Stimulated activated effector memory CD8-positive, alpha-beta T cell treated with anti-CD3 and anti-CD28 coated beads, Interleukin-12 subunit alpha, Interleukin-12 subunit beta, amount 100 ng/mL, for 72 hours (primary cell): ENCODE measurements around the gene CREB5.
"Not testable (repeated sequence)": the region's sequence is repeated elsewhere in the genome, so short reads cannot be mapped to it uniquely, and the experiment has no call there.

Experiments used
- ATAC-seq: fragments of 150-1000 bp; cut with Tn5 transposase; 2 replicates; pipeline ENCODE4 v1.10.0; 2021
- DNase-seq, 2 donors: peaks; one replicate each; pipeline ENCODE4 v3.0.0; 2021 to 2022; ENCODE audit warnings: low spot score in 2 of 2
- H3K27ac Mint-ChIP-seq: one replicate; pipeline ENCODE4 v1.8.0; 2022; ENCODE audit warnings: mild to moderate bottlenecking, mixed read lengths
- H3K36me3 Mint-ChIP-seq: one replicate; pipeline ENCODE4 v1.8.0; 2022; ENCODE audit warnings: mild to moderate bottlenecking, mixed read lengths
- H3K4me1 Mint-ChIP-seq: one replicate; pipeline ENCODE4 v1.8.0; 2022; ENCODE audit warnings: mixed read lengths
- H3K4me3 Mint-ChIP-seq: one replicate; pipeline ENCODE4 v1.8.0; 2022; ENCODE audit warnings: mild to moderate bottlenecking, mixed read lengths
- H3K9me3 Mint-ChIP-seq: one replicate; pipeline ENCODE4 v1.8.0; 2022; ENCODE audit warnings: mixed read lengths

Gene CREB5

DNA sequence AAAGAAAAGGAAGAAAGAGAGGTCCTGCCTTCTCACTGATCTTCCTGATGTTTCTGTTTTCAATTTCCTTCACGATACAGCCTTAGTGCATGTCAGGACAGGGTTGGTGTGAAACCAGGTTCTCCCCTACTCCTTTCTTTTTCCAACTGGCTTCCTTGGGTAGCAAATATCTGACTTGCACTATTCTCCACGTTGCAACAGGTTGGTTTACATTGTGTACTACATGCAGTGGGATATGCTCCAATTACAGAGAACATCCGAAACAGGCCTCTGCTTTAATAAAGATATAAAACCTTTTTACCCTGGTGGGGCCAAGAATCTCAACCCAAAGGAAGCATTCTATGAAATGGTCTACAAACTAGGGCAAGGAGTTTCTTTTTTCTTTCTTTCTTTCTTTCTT, 16.9 kb upstream of the CREB5 start:
- H3K4me1 Mint-ChIP-seq: no peaks in the 10 kb centered on the region
- H3K4me3 Mint-ChIP-seq: no peak overlapping the region
- H3K36me3 Mint-ChIP-seq: no peaks in the 10 kb centered on the region
- no peaks in the 10 kb centered on the region for H3K9me3 Mint-ChIP-seq
- no peak for ATAC-seq
- no peak overlapping the region for H3K27ac Mint-ChIP-seq
- no peak for DNase-seq

DNA sequence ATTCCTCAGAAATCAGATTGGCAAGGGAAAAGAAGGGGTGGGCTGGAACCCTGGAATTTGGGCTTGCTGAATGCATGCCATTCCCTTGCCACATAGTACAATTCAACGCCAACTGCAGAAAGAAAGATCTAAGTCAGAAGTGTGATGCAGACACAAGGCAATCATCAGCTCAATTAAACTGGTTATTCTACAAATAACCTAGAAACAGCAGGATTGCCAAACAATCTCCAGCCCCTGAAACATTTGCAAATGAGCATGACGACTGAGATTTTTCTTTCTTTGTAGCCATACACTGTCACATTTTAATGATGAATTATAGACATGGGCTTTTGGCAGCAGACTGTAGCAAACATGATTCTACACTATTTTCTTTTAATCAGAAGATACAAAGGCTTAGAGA, 16.5 kb upstream of the CREB5 start:
- H3K36me3 Mint-ChIP-seq: no peaks in the 10 kb centered on the region
- no peak overlapping the region for H3K4me3 Mint-ChIP-seq
- ATAC-seq (no peak), DNase-seq (no peak)
- H3K27ac Mint-ChIP-seq: no peak overlapping the region
- no peaks in the 10 kb centered on the region for H3K9me3 Mint-ChIP-seq
- H3K4me1 Mint-ChIP-seq: no peaks in the 10 kb centered on the region

DNA sequence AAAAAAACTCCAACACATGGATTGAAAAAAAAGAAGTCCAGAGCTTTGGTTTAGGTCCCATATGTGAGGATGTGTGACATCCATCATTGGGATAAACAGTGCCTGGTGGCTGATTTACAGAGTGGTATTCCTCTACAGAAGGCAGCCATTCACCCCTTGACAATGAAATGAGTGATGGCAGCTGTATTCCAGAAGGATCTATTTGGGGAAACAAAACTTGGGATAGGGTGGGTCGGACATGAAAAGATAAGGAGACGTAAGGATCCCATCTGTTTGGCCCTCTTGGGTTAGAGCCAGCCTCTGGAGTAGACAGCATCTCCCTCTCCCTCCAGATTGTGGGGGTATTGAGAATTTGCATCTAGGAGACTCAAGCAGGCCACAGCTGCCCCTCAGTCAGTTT, 15.2 kb upstream of the CREB5 start:
- Mint-ChIP-seq H3K27ac (no peak overlapping the region), H3K36me3 (no peaks in the 10 kb centered on the region), H3K4me3 (no peak overlapping the region), H3K4me1 (no peaks in the 10 kb centered on the region), H3K9me3 (no peaks in the 10 kb centered on the region)
- ATAC-seq: no peak
- DNase-seq: no peak

DNA sequence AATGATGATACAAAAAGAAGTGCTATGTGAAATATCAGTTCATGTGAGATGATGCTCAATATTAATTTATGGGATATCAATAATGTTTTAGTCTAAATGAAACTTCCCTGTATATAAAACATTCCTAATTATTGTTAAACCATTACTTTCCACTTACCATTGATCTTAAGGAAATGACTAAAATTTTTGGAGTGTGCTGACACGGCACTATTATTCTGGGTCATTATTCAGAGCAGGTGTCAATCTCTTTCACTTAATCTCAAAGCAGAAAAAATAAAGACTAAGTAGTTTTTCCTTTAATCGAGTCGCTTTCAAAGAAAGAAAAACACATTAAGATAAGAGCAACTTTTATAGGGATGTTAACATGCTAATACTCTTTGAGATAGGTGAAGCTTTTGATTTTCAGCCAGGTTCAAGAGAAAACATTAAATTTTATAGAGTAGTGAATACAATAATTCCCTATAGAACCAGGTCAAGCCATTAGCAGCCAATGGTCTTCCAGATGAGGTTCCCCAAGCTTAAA, 11.4 kb upstream of the CREB5 start:
- no peak overlapping the region for H3K27ac Mint-ChIP-seq
- H3K4me1 Mint-ChIP-seq: no peaks in the 10 kb centered on the region

DNA sequence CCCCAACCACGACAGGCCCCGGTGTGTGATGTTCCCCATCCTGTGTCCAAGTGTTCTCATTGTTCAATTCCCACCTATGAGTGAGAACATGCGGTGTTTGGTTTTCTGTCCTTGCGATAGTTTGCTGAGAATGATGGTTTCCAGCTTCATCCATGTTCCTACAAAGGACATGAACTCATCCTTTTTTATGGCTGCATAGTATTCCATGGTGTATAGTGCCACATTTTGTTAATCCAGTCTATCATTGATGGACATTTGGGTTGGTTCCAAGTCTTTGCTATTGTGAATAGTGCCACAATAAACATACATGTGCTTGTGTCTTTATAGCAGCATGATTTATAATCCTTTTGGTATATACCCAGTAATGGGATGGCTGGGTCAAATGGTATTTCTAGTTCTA, 10.8 kb upstream of the CREB5 start:
- H3K36me3 Mint-ChIP-seq, H3K4me3 Mint-ChIP-seq, DNase-seq, H3K27ac Mint-ChIP-seq, ATAC-seq, H3K9me3 Mint-ChIP-seq, H3K4me1 Mint-ChIP-seq: not testable (repeated sequence)

More for the DNA sequence above, 11.4 kb upstream of the CREB5 start:
- ATAC-seq: no peak
- Mint-ChIP-seq H3K4me3 (no peak overlapping the region), H3K36me3 (no peaks in the 10 kb centered on the region), H3K9me3 (no peaks in the 10 kb centered on the region)
- no peak for DNase-seq

DNA sequence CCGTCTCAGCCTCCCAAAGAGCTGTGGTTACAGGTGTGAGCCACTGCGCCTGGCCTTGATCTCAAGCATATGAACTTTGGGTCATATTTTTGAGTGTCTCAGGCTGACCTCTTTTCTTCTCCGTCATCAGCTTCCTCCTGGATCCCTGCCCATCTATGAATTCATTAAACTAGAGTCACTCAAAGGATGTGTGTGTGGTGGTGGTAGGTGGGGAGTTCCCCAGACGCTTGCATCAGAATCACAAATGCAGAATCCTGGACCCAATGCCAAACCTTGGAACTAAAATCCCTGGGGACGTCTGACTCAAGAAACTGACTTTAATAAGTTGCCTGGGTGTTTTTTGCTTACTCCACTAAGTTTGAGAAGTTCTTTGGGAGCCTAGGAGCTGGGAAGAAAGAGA, 6.7 kb upstream of the CREB5 start:
- peaks cover 20% of the 10 kb centered on the region for H3K4me1 Mint-ChIP-seq
- H3K4me3 Mint-ChIP-seq: no peak overlapping the region
- peaks cover 6% of the 10 kb centered on the region for H3K36me3 Mint-ChIP-seq
- DNase-seq: no peak
- ATAC-seq: no peak
- no peak overlapping the region for H3K27ac Mint-ChIP-seq
- H3K9me3 Mint-ChIP-seq: no peaks in the 10 kb centered on the region

DNA sequence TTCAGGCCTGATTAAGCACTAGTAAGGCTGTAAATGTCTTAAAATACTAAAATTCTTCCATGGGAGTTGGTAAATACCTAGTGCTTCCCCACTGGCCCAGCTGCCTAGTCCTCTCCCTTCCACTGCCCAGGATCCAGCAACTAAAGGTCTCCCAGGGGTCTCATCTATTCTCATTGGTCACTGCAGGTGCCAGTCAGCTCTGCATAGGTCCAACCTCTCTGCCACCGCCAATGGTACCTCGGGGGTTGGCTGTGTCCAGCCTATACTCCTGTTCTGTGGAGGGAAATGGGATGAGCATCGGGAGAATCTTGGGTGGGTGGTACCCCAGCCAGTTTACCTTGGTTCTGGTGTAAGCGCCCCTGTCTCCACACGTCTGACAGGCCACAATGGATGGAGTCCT, 6.1 kb upstream of the CREB5 start:
- no peak for DNase-seq
- Mint-ChIP-seq H3K36me3 (peaks cover 6% of the 10 kb centered on the region), H3K9me3 (no peaks in the 10 kb centered on the region), H3K4me1 (peaks cover 25% of the 10 kb centered on the region), H3K27ac (no peak overlapping the region), H3K4me3 (no peak overlapping the region)
- ATAC-seq: no peak

DNA sequence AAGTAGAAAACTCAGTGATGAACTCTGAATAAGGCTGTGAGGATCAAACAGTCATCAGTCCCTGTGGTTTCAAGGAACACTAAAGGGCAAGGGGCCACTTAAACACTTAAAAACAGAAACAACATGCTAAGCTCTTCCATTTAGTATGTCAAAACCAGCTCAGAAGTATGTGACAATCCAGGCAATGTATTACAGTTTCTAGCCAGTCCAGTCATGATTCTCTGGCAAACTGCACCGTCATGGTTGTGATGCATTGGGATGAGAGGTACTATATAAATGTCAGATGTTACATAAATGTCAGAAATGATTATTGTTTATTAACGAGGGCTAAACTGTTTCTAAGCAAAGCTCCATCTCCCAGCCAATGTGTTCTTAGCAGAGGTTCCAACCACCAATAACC, 4.7 kb upstream of the CREB5 start:
- H3K9me3 Mint-ChIP-seq: no peaks in the 10 kb centered on the region
- H3K36me3 Mint-ChIP-seq: peaks cover 6% of the 10 kb centered on the region
- DNase-seq: no peak
- no peak overlapping the region for H3K27ac Mint-ChIP-seq
- H3K4me1 Mint-ChIP-seq: peaks cover 28% of the 10 kb centered on the region
- no peak for ATAC-seq
- no peak overlapping the region for H3K4me3 Mint-ChIP-seq

DNA sequence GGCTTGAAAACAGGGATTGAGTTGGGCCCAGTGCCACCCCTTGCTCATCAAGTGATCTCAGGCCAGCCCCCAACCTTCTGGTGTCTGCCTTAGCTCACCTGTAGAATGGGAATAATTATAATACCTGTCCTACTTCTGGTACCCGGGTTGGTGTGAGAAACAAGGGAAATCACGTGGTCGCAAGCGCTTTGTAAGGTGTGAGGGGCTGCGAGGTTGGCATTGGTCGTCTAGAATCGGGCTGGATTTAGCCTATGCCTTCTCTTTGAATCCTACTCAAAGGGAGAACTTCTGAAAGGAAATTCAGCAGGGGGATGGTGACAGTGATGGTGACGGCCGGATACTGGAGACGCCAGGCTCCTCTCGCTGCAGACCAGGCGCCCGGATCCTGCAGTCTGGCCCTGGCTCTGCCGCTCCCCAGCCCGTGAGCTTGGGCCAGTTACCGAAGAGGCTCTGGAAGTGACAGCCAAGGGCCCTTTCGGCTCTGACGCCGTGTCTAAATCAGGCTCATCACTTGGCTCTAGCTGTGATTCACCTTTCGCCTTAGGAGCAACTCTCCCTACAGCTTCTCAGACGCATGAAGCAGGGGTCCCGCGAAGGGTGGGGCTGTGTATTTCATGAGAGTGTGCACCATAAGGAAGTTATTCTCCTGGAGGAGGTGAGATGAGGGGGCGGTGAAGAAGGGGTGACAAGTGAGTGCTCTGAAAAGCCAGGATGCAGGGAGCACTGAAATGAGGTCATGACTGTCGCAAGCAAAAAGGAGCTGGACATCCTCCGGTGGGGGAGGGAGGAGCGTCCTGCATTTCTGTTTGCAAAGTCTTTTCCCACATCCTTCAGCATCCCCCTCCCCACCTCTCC, 4.0 kb upstream of the CREB5 start:
- Mint-ChIP-seq H3K9me3 (no peaks in the 10 kb centered on the region), H3K27ac (no peak overlapping the region), H3K4me3 (peak overlapping the region; percentile 78), H3K4me1 (peaks cover 28% of the 10 kb centered on the region), H3K36me3 (peaks cover 6% of the 10 kb centered on the region)
- ATAC-seq (no peak), DNase-seq (no peak)

DNA sequence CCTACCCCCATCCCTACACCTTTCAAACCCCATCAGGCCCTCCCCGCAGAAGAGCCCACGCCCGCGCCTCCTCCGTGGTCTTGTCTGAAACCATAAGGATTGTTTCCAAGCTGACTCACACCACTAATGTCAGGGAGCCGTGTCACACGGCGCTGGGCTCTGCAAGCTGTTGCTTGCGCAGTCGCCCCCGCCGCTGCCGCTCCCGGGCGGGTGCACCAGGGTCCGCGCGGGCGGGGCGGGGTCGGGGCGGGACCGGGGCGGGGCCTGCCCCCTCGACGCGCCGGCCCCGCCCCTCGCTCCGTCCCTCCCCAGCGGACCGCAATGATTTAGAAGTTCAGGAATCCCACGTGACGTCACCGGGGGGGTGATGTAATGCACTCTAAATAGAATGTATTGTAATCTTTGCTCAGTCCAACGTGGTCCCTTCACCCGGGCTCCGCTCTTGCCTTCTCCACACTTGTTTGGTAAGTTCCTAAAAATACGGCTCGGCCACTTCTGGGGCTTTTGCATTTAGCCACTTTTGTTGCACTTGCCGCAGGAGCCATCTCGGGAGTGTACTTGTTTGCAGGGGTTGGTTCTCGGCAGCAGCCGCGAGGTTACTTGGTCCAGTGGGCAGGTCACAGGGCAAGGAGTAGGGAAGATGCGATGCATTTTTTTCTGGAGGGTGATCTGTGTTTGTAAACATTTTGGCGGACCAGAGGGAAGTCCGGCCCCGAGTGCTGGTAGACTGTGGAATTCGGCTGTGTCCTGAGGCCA, 3.2 kb upstream of the CREB5 start:
- peak in 1 of 2 donors; percentile 61 for DNase-seq
- peak; percentile 83 for ATAC-seq
- Mint-ChIP-seq H3K4me1 (peaks cover 28% of the 10 kb centered on the region), H3K9me3 (no peaks in the 10 kb centered on the region), H3K27ac (peak overlapping the region; percentile 73), H3K36me3 (peaks cover 6% of the 10 kb centered on the region), H3K4me3 (peak overlapping the region; percentile 78)

DNA sequence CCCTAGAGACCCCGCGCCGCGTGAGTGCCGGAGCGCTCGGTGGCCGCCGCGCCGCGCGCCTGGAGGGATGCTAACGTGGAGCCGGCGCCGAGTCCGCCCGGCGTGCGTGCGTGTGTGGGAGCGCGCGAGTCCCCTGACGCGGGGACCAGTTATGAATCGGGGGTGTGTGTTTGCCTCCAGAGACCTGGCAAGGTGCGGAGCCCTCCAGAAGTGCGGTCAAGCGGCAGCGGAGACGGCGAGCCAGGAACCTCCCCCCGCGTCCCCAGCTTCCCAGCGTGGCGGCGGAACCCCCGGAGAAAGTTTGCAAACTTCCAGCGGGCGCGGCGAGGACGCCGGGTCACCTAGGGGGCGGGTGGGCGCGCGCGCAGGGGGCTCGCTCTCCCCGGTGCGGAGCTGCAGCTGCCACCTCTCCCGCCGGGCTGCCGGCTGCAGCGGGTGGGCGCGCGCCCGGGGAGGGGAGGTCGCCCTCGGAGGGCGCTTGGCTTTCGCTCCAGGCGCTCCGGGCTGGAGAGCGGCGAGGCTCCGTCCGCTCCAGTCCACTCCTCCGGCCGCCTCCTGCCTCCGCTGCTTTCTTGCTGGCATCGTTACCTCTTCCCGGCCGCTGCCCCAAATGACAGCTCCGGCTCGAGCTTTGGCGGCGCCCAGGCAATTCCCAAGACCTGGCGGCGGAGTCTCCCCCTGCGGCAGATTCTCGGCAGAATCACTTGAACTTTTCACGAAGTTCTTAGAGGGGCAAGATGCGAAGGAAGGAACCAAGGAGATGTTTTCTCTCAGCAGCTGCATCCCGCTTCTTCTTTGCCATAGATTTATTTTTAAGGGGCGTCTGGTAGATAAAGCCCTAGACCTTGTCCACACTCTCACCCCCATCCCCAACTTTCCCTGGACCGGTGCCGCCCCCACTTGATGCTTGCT, 2.3 kb upstream of the CREB5 start:
- ATAC-seq (peak; percentile 27), DNase-seq (no peak)
- Mint-ChIP-seq H3K4me3 (peak overlapping the region; percentile 78), H3K4me1 (peaks cover 28% of the 10 kb centered on the region), H3K36me3 (peaks cover 6% of the 10 kb centered on the region), H3K27ac (peak overlapping the region; percentile 73), H3K9me3 (no peaks in the 10 kb centered on the region)

DNA sequence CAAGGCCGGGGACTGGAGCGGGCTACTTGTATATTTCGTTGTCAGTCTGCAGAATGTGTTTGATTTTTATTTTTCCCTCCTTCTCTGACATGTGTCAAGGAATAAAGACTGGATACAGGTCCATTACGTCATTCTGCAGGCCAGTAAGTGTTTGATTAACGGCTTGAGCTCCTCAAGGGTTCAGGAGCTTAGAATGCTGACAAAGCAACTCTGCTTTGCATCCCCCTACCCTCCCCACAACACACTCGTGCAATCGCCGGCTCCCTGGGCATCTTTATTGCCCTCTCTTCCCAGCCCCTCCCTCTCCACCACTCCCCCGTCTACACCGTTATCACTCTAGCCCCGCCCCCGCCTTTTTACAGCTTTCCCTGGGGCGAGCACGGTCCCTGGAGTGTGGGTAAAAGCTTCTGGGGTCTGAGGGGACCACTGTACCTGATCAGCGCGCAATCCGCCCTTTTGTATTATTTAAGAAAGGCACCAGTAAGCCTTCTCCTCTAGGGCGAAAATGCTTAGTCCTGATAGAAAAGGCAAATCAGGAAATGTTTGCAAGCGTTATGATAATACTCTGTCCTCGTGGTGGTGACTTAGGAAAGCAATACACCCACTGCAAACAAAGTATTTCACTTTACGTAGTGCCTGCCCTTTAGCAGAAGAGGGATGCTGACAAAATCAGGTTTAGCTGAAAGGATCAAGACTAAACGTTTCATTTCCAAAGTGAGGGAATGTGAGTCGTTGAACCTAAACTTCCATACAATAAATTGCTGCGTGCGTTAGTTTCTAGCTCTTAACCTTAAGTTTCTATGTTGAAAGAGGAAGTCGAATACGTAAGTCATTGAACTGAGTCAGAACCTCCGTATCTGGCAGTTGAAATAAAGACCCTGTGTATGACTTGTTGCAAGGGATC, 1.4 kb upstream of the CREB5 start:
- peak overlapping the region; percentile 78 for H3K4me3 Mint-ChIP-seq
- ATAC-seq (no peak), DNase-seq (no peak)
- peaks cover 6% of the 10 kb centered on the region for H3K36me3 Mint-ChIP-seq
- H3K4me1 Mint-ChIP-seq: peaks cover 28% of the 10 kb centered on the region
- H3K27ac Mint-ChIP-seq: no peak overlapping the region
- H3K9me3 Mint-ChIP-seq: no peaks in the 10 kb centered on the region

DNA sequence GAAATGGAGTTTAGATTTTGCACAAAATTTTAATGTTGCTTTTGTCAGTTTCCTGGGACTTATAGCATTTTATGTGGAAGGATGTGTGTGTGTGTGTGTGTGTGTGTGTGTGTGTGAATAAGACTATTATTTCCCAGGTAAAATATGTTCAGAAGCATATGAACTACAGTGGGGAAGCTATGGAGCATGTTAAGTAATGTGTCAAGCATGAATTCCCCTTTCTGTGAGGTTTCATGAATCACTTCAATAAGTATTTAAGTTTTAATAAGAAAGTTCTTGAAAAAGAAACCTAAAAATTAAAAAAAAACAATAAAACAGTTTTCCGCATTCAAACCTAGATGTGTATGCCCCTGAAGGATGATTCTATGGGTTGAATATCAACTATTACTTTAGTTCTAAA, 693 bp downstream of the CREB5 start:
- Mint-ChIP-seq H3K36me3 (no peaks in the 10 kb centered on the region), H3K9me3 (no peaks in the 10 kb centered on the region), H3K4me1 (peaks cover 28% of the 10 kb centered on the region), H3K4me3 (no peak overlapping the region), H3K27ac (no peak overlapping the region)
- ATAC-seq (no peak), DNase-seq (no peak)

DNA sequence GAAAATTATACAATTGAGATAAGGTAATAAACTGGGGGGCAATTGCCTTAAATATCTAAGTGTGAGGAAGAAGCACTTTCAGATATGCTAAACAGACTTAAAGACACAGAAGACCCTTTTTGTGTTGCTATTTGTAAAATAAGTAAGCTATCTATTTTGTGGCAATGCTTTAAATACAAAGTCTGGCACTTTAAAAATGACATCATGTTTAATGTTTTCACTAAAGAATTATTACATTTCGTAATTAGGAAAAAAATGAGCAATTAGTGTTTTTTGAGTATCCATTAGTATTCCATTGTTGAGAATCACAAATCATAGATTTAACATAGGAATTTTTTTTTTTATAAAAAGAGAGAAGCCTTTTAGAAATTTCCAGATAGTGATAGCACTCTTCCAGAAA, 2.1 kb downstream of the CREB5 start:
- H3K4me3 Mint-ChIP-seq: no peak overlapping the region
- DNase-seq (no peak), ATAC-seq (no peak)
- H3K4me1 Mint-ChIP-seq: peaks cover 16% of the 10 kb centered on the region
- H3K27ac Mint-ChIP-seq: no peak overlapping the region
- H3K36me3 Mint-ChIP-seq: no peaks in the 10 kb centered on the region
- H3K9me3 Mint-ChIP-seq: no peaks in the 10 kb centered on the region
